ENCODE data around the gene HAGHL.
A peak's percentile ranks its signal among the peaks of the same experiment; 100 is the strongest.

Gene HAGHL

GRCh38 chr16:722835-723633 is 3.9 kb upstream of the HAGHL start:
- no peak for DNase-seq

DNA sequence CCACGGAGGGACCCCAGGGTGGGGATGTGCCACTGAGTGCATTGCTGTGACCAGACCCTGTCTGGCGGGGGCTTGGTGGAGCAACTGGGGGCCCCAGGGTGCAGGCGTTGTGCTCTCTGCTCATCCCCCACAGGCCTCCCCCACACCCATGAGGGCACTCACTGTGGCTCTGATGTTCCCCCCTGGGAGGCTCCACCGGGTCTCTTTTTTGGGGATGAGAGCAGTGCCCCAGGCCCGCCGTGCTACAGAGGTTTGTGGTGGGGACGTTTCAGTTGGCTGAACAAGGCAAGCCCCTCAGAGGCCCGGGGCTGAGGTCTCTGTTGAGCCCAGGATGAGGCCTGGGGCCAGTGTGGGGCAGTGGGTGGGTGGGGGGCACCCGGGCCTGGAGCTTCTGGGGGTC is 3.2 kb upstream of the HAGHL start:
- no peak for DNase-seq

DNA sequence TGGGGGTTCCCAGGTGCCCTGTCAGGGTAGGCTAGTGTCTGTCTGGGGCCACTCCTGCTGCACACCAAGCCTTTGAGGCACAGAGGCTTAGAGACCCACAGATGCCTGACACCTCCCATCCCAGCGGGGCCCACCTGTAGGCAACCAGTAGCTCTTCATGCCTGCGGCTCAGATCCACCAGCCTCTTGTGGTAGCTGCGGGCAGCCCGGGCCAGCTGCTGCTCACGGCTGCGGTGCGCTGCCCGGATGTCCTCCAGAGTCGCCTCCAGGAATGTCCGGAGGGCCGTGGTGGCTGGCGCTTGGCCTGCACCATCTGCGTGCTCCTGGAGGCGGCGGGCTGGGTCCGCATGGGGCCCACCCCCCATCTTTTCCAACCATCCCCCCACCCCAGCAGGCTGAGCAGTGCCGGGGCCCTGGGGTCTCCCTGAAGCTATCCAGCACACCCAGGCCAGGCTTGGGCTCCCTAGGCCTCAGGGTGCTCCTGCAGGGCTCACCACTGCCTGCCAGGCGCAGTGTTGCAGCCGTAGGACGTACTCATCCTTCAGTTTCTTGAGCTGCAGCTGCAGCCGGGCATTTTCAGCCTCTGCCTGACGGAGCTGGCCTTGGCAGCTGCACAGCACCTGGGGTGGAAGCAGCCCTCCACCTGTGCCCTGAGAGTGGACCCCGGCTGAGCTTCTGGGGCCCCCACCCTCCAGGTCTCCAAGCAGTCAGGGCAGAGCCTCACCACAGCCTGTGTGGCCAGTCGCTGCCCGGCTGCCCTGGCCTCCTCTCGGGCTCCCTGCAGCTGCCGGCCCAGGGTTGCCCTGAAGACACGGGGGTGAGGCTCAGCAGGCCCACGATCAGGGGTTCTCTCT is 2.5 kb upstream of the HAGHL start:
- no peak for DNase-seq

GRCh38 chr16:725041-725376 is 1.9 kb upstream of the HAGHL start:
- DNase-seq = no peak

DNA sequence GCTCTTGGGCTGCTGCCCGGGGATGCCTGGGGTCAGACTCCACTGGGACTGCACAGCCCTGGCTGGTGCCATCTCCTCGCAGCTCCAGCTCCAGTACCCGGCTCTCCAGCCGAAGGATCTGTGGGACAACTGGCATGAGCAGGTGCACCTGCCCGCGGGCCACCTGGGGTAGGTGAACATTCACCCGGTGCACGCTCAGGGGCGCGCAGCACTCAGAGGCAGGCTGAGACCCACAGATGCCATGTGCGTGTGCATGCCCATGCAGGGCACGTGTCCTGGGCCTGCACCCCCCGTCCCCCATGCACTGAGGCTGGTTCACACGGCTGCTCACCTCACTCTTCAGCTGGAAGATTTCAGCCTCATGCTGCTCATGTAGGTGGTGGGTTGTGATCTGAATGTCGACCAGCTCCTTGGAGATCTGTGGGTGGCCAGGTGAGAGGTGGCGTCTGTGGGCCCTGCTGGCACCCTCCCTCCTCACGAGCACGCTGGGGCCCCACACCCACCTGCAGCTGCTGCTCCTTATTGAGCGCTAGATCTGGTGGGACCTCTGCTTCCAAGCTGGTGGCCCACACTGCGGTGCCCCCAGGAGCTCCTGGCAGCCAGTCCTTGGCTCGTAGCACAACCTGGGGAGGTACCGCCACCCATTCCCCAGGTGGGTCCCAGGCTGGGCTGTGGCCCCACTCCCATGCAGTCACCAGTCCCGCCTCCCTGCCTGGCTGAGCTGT is 1.3 kb upstream of the HAGHL start:
- DNase-seq = no peak

DNA sequence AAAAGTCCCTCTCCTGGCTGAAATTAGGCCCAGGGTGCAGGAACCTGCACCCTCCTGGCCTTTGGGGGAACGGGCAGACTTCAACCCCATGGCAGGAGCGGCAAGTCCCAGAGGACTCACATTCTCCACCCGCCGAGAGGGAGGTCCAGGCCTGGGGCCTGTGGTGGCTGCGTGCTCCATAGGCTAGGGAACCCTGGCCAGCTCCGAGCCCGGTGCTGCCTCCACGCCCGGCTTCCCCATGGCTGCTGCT is 793 bp upstream of the HAGHL start:
- no peak for DNase-seq

DNA sequence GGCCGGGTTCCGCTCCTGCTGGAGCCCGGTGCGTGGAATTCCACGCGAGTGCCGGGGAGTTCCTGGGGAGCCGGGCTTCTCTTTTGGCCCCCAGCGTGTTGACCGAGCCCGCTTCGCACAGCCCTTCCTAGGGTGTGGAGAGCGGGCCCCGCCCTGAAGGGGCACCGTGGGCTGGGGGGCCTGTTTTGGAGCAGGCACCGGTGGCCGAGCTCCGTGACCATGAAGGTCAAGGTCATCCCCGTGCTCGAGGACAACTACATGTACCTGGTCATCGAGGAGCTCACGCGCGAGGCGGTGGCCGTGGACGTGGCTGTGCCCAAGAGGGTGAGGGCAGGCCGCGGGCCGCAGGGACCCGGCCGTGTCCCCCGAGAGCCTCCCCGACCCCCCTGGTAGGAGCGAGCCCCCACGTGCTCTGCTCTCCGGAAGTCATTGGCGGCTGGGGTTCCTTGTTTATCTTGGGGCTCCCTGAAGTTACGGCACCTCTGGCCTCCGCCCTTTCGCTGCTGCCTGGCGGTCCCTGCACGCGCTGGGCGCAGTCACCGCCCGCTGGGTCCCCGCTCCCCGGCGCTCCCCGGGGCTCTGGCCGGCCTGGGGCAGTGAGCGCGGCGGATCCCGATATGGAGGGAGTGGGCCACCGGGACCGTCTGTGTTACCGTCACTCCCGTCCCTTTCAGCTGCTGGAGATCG is 528 bp downstream of the HAGHL start:
- peak; percentile 23 for DNase-seq

DNA sequence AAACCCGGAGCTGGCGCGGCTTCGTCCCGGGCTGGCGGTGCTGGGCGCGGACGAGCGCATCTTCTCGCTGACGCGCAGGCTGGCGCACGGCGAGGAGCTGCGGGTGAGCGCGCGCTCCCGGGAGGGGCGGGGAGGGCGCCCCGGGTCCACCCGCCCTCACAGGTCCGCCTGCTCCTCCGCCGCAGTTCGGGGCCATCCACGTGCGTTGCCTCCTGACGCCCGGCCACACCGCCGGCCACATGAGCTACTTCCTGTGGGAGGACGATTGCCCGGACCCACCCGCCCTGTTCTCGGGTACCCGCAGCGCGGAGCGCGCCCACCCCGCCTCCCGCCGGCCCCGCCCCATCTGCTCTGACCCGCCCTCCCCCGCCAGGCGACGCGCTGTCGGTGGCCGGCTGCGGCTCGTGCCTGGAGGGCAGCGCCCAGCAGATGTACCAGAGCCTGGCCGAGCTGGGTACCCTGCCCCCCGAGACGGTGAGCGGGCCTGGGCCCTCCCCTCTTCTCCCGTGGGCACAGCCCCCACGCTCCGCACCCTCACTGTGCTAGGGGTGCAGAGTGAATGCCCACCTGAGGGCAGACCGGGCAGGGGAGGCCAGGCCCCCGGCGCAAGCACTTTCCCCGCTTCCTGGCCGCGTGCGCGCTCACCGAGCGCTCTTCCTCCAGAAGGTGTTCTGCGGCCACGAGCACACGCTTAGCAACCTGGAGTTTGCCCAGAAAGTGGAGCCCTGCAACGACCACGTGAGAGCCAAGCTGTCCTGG is 1.4 kb downstream of the HAGHL start:
- DNase-seq = peak; percentile 46

DNA sequence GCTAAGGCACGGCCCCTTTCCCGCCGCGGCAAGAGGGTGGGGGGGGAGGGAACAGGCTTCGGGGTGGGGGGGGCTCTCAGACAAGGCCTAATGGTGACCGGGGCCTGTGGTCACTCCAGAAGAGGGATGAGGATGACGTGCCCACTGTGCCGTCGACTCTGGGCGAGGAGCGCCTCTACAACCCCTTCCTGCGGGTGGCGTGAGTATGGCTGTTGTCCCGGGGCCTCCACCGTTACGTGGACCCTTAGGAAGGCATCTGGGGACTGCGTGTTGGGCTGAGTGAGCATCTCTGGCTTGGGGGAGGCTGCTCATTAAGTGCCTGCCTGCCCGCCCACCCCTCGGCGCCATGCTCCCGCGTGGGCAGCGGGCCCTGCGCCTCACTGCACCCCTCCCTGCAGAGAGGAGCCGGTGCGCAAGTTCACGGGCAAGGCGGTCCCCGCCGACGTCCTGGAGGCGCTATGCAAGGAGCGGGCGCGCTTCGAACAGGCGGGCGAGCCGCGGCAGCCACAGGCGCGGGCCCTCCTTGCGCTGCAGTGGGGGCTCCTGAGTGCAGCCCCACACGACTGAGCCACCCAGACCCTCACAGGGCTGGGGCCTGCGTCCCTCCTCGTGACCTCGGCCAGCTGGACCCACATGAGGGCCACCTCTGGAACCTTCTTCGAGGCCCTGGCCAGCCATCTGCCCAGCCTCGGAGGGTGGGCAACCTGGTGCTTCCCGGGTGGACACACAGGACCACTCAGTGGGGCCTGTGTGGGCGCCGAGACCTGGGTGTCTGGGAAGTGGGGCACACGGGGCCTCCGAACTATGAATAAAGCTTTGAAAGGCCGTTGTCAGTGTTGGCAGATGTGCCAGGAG is 2.2 kb downstream of the HAGHL start:
- DNase-seq = no peak

- DNase-seq = no peak
Observed at GRCh38 chr16:729768-730665, 3.1 kb downstream of the HAGHL start.

DNA sequence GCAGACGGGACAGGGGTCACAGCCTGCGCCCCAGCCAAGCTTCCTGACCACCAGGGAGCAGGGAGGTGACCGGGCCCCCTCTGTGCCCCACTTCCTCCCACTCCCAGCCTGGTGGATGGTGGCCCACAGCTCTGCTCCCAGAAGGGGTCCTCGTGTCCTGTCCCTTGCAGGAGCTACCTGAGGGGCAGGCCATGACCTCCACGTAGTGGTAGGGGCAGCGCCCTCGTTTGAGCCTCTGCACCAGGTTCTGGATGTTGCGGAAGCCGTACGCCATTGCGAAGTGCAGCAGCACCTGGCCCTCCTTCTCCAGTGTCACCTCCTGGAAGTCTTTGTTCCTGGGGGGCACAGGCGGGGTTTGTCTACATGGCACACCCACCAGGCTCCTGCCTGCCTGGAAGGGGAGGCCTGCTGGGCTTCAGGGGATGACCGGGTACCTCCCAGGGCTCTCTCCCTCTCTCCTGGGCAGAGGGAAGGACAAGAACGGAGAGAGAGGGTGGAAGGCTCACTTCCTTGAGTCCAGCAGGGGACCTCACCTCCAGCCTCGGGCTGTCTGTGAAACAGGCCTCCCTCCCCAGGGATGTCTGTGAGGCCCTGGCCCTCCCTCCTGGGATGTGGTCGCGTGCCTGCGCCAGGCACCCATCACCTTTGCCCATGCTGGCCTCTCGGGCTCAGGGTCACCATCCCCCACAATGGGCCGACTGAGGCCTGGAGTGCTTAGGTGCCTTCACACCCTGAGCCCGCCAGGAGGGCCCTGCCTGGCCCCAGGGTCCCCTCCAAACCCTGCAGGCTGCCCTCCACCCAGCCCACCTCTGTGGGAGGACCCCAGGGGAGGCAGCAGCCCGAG is 4.0 kb downstream of the HAGHL start:
- DNase-seq = no peak

DNA sequence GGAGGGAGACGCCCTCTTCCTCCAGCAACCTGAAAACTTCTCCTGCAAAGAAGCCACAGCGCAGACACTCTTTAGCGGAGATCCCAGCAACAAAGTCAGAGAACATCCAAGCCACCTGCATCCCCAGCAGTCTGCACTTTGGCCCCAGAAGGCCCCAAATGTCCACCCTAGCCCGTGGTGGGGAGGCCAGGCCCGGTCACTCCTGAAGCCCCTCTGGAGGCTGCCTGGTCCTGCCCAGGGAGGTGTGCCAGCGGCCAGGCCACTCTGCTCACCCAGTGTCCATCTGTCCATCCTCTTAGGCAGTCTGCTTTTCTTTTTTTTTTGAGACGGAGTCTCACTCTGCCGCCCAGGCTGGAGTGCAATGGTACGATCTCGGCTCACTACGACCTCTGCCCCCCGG is 5.4 kb downstream of the HAGHL start:
- no peak for DNase-seq

DNA sequence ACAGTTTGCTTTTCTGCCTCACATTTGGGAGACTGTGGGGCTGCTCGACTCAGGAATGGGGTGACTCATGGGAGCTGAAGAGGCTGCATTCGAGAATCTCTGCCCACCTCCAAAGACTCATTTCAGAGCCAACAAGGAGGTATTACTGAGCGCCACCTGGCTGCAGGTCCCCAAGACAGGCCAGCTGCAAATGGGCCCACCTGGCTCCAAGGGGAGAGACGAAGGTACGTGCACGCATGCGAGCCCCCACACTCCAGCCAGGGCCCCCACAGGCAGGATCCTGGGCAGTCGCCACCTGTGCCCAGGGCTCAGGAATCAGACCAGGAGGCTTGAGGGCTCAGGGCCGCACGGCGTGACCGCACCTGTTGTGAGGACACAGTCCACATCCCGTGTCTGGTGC is 6.0 kb downstream of the HAGHL start:
- no peak for DNase-seq

DNA sequence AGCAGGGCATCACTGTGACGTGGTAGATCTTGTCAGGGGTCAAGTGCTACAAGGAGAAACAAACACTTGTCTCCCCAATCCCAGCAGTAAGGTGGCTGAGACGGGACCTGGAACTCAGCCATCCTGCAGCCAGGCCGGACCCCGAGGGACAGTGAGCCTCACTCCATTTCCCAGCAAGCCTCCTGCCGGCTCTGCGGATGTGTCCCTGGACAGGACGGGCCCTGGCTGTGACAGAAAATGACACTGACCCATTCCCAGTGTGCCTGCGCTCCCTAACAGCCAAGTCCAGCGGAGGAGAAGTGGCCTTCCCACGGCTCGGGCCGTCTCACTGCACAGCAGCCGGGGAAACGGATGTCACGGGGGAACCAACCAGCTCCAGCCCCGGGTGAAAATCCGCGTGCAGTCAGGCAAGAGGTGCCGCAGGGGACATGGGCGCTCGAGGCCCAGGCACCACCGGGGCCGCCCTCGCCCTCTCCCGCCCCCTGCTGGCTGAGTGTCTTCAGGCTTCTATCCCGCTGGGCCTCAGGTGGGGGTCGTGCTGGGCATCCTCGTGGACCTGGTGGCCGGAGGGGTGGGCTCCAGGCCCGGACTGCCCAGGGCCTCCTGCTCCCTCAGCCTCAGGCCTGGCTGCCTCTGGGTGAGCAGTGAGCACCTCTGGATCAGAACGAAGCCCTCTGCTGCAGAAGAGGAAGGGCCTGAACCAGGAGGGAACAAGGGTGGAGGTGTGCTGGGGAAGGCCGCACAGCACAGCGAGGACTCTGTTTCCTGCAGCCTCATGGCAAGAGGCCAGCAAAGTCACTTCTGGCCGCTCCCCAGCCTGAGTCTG is 6.7 kb downstream of the HAGHL start:
- DNase-seq = no peak

DNA sequence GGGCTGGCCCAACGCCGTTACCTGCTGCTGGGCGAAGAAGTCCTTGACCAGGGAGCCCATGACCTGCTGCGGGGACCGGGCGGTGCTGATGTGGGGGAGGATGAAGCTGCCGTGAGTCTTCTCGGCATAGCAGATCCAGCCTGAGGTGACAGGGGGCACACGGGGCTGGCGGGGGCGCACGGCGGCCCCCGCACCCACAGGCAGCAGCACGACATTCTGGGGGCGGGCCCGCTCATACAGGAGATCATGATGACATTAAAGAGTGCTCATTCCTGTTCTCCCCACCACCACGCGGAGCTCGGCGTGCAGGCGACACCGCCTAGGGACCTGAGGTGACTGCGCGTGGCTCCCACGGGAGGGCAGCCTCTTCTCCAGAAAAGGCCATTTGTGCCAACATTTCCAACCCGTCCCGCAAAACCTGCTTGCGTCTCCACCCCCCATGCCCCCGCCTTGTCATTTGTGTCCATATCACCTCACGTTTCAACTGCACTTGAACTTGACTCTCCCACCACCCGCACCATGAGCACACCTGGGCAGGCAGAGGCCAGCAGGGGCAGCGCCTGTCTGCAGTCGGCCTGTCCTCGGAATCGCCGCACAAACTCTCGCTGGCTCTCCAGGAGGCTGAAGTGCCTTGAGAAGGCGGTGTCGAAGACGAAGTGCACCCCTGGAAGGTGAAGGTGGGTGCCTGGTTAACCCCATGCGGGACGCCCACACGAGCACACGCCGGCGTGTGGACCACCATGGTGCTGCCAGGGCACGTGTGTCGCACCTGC is 7.5 kb downstream of the HAGHL start:
- no peak for DNase-seq

DNA sequence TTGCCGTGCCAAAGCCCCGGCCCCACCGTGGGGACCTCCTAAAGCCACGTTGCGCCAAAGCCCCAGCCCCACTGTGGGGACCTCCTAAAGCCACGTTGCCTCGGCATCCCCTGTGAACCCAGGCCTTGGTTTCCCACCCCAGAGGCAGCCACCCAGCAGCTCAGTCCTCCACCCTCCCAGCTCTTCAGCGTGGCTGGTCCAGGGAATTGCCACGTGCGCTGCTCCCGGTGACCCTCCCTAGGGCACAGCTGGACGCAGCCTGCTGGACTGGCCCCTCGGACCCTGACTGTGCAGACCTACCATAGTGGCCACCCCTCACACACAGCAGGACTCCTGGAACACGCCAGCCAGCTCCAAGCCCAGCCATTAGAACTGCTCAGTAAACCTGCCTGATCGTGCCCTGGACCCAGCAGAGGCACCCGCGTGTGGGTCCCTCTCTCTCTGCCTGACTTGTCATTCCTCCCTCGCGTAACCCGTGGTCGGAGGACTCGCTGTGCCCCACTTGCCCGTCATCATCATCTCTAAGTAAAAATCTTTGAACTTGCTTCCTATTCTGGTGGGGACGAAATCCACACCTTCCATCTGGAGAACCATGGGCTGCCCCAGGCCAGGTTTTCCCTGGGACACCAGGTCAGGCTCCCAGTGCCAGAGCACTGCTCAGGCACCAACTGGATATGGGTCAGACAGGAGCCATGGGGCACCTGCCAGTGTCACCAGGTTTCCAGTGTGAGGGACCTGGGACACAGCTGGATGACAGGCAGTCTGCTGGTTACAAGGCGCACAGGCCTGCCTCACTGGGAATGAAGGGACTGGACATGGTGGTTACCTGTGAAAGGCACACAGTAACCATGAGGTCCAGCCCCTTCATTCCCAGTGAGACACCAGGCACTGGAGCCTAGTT is 8.3 kb downstream of the HAGHL start:
- DNase-seq = no peak

DNA sequence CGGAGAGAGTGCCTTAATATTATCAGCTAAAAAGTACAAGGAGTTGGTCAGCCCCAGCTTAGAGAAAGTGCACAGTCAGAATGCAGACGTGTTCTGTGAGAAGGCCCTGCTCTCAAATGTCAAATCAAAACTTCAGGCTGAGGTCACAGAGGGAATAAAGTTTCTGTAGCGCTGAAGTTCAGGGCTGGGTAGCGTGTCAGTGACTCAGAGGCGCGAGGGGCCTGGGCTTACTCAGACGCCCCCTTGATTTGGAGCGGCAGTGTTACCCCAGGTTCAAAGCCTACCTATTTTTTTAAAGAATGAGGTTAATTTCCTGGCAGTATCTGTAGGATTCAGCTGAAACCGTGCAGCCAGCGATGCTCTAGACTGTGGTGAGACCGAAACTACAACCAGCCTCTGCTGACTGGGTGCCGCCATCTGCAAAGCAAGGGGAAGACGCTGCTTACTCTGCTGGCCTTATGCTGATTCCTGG is 9.1 kb downstream of the HAGHL start:
- no peak for DNase-seq
